Right lobe of liver (tissue), 4 donors: ENCODE data around the gene CRYBA4.

ENCODE experiments used
- POLR2A ChIP-seq: fragments of 450-650 bp; IDR thresholded peaks from one replicate; pipeline ENCODE4 v1.6.1; 2017; ENCODE audit warnings: antibody characterized with exemption, mild to moderate bottlenecking
- TF ChIP-seq, protein P1 (sequence below), 4 donors: fragments of 200-600 bp in 3 of 4; fragments of 450-650 bp in 1 of 4; IDR thresholded peaks; one replicate each; pipeline versions ENCODE4 v1.5.1 to v1.8.0; 2016 to 2022; ENCODE audit warnings: antibody characterized with exemption in 4 of 4, mild to moderate bottlenecking in 2 of 4
- donor health status: DM: no; HTN: no; CAD: no.
- donor health status: DM: no; HTN: no; CAD: no.
- donor health status: DM: no; HTN: yes; CAD: no.

DNA sequence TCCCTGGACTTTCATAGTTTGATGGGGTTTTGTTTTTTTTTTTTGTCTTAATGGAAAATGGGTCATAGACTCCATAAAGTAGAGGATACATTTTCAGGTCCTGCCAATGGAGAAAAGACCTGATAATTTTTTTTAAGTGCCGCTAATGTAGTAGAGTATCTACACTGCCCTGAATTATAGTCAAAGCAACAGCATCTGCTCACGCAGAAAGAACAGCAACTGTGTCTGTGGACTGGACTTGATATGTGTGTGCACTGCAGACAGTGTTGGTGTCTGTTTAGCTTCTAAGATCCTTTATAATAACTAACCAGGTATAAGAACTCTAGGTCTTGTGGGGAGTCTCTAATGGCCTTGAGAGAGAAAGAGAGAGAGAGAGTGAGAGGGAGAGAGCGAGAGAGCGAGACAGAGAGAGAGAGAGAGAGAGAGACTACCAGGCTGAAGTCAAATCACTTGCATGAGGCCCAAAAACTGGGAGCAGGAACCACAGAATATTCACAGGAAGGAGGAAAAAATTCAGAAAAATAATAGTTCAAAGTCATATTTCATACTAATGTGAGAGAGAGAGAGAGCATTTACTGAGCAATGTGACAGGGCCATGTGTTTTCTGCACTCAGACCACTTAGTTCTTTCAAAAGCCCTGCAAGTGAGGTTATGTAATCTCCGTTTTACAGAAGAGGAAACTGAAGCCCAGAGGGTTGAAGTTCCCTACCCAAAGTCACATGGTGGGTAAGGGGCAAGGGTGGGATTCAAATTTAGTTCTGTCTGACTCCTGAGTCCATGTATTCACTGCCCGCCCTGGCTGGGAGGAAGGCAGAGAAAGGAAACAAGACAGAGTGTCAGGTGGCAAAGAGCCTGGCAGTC, 27.0 kb downstream of the CRYBA4 start:
- TF ChIP-seq, protein P1, sequence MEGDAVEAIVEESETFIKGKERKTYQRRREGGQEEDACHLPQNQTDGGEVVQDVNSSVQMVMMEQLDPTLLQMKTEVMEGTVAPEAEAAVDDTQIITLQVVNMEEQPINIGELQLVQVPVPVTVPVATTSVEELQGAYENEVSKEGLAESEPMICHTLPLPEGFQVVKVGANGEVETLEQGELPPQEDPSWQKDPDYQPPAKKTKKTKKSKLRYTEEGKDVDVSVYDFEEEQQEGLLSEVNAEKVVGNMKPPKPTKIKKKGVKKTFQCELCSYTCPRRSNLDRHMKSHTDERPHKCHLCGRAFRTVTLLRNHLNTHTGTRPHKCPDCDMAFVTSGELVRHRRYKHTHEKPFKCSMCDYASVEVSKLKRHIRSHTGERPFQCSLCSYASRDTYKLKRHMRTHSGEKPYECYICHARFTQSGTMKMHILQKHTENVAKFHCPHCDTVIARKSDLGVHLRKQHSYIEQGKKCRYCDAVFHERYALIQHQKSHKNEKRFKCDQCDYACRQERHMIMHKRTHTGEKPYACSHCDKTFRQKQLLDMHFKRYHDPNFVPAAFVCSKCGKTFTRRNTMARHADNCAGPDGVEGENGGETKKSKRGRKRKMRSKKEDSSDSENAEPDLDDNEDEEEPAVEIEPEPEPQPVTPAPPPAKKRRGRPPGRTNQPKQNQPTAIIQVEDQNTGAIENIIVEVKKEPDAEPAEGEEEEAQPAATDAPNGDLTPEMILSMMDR (IDR thresholded peaks at IDR 0.05) = no peak
- no peak for TF ChIP-seq POLR2A
